GM12878 (cell line): ENCODE data around the gene HSCB.

ENCODE experiments used
- NFYB ChIP-seq: IDR thresholded peaks from 2 replicates; pipeline ENCODE4 v1.6.1; 2011; ENCODE audit warnings: low read depth, mild to moderate bottlenecking, low read length, improper control_type of control experiment, moderate library complexity; ENCODE audit not compliant: insufficient read depth
- SP1 ChIP-seq: IDR thresholded peaks from one replicate; pipeline ENCODE4 v1.6.1; 2011; ENCODE audit warnings: low read depth, low read length
- TF ChIP-seq, protein P1 (sequence below): fragments of 450-650 bp; IDR thresholded peaks from 2 replicates; pipeline ENCODE4 v1.6.1; 2017; ENCODE audit warnings: mild to moderate bottlenecking
- TF ChIP-seq, protein P2 (sequence below): IDR thresholded peaks from 2 replicates; pipeline ENCODE4 v1.6.1; 2011; ENCODE audit warnings: low read depth, low read length, improper control_type of control experiment, borderline replicate concordance

DNA sequence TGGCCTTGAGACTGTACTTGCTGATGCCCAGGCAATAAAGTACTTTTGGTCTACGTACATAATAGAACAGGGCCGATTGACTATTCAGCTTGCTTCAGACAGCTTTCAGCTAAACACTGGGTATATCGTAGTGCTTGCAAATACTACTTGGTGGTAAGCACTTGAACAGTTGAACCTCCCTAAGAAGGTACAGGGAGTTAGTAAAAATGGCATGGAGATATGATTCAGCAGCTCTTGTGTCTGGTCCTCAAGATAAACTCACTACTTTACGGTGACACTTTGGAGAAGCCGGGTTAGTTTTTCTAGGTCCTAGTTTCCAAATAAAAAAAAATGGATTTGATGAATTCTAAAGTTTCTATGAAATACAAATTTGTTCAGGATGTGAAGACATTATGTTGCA, 38.0 kb downstream of the HSCB start:
- TF ChIP-seq, protein P1, sequence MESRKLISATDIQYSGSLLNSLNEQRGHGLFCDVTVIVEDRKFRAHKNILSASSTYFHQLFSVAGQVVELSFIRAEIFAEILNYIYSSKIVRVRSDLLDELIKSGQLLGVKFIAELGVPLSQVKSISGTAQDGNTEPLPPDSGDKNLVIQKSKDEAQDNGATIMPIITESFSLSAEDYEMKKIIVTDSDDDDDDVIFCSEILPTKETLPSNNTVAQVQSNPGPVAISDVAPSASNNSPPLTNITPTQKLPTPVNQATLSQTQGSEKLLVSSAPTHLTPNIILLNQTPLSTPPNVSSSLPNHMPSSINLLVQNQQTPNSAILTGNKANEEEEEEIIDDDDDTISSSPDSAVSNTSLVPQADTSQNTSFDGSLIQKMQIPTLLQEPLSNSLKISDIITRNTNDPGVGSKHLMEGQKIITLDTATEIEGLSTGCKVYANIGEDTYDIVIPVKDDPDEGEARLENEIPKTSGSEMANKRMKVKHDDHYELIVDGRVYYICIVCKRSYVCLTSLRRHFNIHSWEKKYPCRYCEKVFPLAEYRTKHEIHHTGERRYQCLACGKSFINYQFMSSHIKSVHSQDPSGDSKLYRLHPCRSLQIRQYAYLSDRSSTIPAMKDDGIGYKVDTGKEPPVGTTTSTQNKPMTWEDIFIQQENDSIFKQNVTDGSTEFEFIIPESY: no peak
- TF ChIP-seq, protein P2, sequence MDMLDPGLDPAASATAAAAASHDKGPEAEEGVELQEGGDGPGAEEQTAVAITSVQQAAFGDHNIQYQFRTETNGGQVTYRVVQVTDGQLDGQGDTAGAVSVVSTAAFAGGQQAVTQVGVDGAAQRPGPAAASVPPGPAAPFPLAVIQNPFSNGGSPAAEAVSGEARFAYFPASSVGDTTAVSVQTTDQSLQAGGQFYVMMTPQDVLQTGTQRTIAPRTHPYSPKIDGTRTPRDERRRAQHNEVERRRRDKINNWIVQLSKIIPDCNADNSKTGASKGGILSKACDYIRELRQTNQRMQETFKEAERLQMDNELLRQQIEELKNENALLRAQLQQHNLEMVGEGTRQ: no peak
- no peak for TF ChIP-seq NFYB
- TF ChIP-seq SP1: no peak
